ENCODE data around the gene COG5. TPM values are rescaled to one million over a fixed set of nuclear protein-coding genes. Genes with fewer than 3 reads are reported as not detected.

COG5 gene
- total and polyA plus RNA-seq, 4 donors, result 4.1 to 27.1 (median 8.4) TPM

GRCh38 chr7:107560898-107561516, 2.7 kb downstream of the COG5 start:
- peaks cover 0 to 4% (median 0%) of the 10 kb centered on the region in 4 donors for H3K36me3 ChIP-seq (ENCODE audit: control insufficient read depth in 4 of 4, insufficient read depth in 3 of 4, low read depth in 1 of 4, low read length in 3 of 4)
- peaks cover 0 to 20% (median 13%) of the 10 kb centered on the region in 4 donors for H3K4me1 ChIP-seq (ENCODE audit: control insufficient read depth in 4 of 4, insufficient read depth in 4 of 4, low read length in 3 of 4)
- WGBS, result 87% methylated on average over 6 of the region's 6 CpGs
- H3K9ac ChIP-seq (ENCODE audit: low read depth in 1 of 2, low read length in 2 of 2), result no peak overlapping the region
- DNase-seq (ENCODE audit: low spot score), result no peak
- TF ChIP-seq RAD21 (IDR thresholded peaks at IDR 0.05) (no peak), SP1 (IDR thresholded peaks at IDR 0.05) (no peak), MAX (IDR thresholded peaks at IDR 0.05) (no peak), REST (IDR thresholded peaks at IDR 0.05) (no peak), FOXA1 (IDR thresholded peaks at IDR 0.05) (no peak)
- no peak overlapping the region for H3K27ac ChIP-seq (ENCODE audit: low read depth in 1 of 2, low read length in 2 of 2)
- H3K9me3 ChIP-seq (ENCODE audit: control insufficient read depth in 4 of 4, low read length in 3 of 4), result no peaks in the 10 kb centered on the region
- no peak overlapping the region for H3K4me3 ChIP-seq (ENCODE audit: low read depth in 1 of 3, low read length in 3 of 3)
- no peaks in the 10 kb centered on the region for H3K27me3 ChIP-seq (ENCODE audit: control insufficient read depth in 4 of 4, insufficient read depth in 4 of 4, low read length in 3 of 4)

GRCh38 chr7:107559864-107560263, 3.9 kb downstream of the COG5 start:
- Histone ChIP-seq H3K27ac (ENCODE audit: low read depth in 1 of 2, low read length in 2 of 2) (no peak overlapping the region), H3K4me1 (ENCODE audit: control insufficient read depth in 4 of 4, insufficient read depth in 4 of 4, low read length in 3 of 4) (peaks cover 0 to 18% (median 13%) of the 10 kb centered on the region in 4 donors), H3K9ac (ENCODE audit: low read depth in 1 of 2, low read length in 2 of 2) (no peak overlapping the region), H3K36me3 (ENCODE audit: control insufficient read depth in 4 of 4, insufficient read depth in 3 of 4, low read depth in 1 of 4, low read length in 3 of 4) (peaks cover 0 to 10% (median 3%) of the 10 kb centered on the region in 4 donors), H3K9me3 (ENCODE audit: control insufficient read depth in 4 of 4, low read length in 3 of 4) (no peaks in the 10 kb centered on the region), H3K4me3 (ENCODE audit: low read depth in 1 of 3, low read length in 3 of 3) (no peak overlapping the region), H3K27me3 (ENCODE audit: control insufficient read depth in 4 of 4, insufficient read depth in 4 of 4, low read length in 3 of 4) (no peaks in the 10 kb centered on the region)
- TF ChIP-seq MAX (IDR thresholded peaks at IDR 0.05), result no peak
- 59% methylated on average over 2 of the region's 2 CpGs for WGBS
- no peak for DNase-seq (ENCODE audit: low spot score)

GRCh38 chr7:107555893-107556292, 7.8 kb downstream of the COG5 start:
- Histone ChIP-seq H3K27me3 (ENCODE audit: control insufficient read depth in 4 of 4, insufficient read depth in 4 of 4, low read length in 3 of 4) (no peaks in the 10 kb centered on the region), H3K27ac (ENCODE audit: low read depth in 1 of 2, low read length in 2 of 2) (no peak overlapping the region), H3K4me1 (ENCODE audit: control insufficient read depth in 4 of 4, insufficient read depth in 4 of 4, low read length in 3 of 4) (no peaks in the 10 kb centered on the region), H3K9ac (ENCODE audit: low read depth in 1 of 2, low read length in 2 of 2) (no peak overlapping the region), H3K9me3 (ENCODE audit: control insufficient read depth in 4 of 4, low read length in 3 of 4) (no peaks in the 10 kb centered on the region), H3K36me3 (ENCODE audit: control insufficient read depth in 4 of 4, insufficient read depth in 3 of 4, low read depth in 1 of 4, low read length in 3 of 4) (peaks cover 1 to 19% (median 12%) of the 10 kb centered on the region in 4 donors), H3K4me3 (ENCODE audit: low read depth in 1 of 3, low read length in 3 of 3) (no peak overlapping the region)
- TF ChIP-seq NR2F2 (IDR thresholded peaks at IDR 0.05), result no peak
- no peak for TF ChIP-seq RXRA (IDR thresholded peaks at IDR 0.05)
- no peak for TF ChIP-seq MAX (IDR thresholded peaks at IDR 0.05)
- TF ChIP-seq CTCF (IDR thresholded peaks at IDR 0.05; ENCODE audit: low read depth, low read length, missing input control), result no peak
- TF ChIP-seq TAF1 (conservative IDR thresholded peaks at IDR 0.05), result no peak
- no peak for TF ChIP-seq HNF4G (IDR thresholded peaks at IDR 0.05)
- TF ChIP-seq FOXA2 (IDR thresholded peaks at IDR 0.05), result no peak
- TF ChIP-seq SP1 (IDR thresholded peaks at IDR 0.05), result no peak
- TF ChIP-seq RAD21 (IDR thresholded peaks at IDR 0.05), result no peak
- no peak for TF ChIP-seq GABPA (IDR thresholded peaks at IDR 0.05 in 1 of 2, conservative IDR thresholded peaks at IDR 0.05 in 1 of 2)
- DNase-seq (ENCODE audit: low spot score), result no peak
- 99% methylated on average over 3 of the region's 3 CpGs for WGBS
